C4-2B (cell line): ENCODE measurements around the gene WNT1.
A peak's percentile ranks its signal among the peaks of the same experiment; 100 is the strongest.

ENCODE experiments used
- H3K27ac ChIP-seq: fragments of 450-650 bp; 2 replicates; pipeline ENCODE4 v1.5.1; 2017
- ZFX ChIP-seq: fragments of 450-650 bp; IDR thresholded peaks from 2 replicates; pipeline ENCODE4 v1.6.1; 2017
- TF ChIP-seq, protein P1 (sequence below): fragments of 450-650 bp; conservative IDR thresholded peaks from 2 replicates; pipeline ENCODE4 v1.5.1; 2017; ENCODE audit warnings: mild to moderate bottlenecking

Gene WNT1

DNA sequence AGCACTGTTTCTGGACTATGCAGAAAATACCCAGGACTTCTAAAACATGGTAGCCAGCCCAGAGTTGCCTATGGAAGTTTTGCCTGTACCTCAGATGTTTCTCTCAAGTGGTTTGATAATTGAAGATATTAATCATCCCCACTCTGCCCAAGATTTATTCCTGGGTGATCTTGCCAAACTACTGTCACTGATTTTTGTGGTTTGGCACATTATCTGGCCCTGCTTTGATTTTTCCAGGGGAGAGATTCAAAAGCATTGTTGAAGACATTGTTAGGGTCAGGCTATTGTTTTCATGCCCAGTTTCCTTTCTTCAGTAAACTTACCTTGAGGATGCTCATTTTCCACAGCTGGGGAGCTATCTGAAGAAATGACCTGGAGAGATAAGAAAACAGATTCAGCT, 34.6 kb downstream of the WNT1 start:
- TF ChIP-seq ZFX: no peak
- TF ChIP-seq, protein P1, sequence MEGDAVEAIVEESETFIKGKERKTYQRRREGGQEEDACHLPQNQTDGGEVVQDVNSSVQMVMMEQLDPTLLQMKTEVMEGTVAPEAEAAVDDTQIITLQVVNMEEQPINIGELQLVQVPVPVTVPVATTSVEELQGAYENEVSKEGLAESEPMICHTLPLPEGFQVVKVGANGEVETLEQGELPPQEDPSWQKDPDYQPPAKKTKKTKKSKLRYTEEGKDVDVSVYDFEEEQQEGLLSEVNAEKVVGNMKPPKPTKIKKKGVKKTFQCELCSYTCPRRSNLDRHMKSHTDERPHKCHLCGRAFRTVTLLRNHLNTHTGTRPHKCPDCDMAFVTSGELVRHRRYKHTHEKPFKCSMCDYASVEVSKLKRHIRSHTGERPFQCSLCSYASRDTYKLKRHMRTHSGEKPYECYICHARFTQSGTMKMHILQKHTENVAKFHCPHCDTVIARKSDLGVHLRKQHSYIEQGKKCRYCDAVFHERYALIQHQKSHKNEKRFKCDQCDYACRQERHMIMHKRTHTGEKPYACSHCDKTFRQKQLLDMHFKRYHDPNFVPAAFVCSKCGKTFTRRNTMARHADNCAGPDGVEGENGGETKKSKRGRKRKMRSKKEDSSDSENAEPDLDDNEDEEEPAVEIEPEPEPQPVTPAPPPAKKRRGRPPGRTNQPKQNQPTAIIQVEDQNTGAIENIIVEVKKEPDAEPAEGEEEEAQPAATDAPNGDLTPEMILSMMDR: no peak
- H3K27ac ChIP-seq: no peak overlapping the region

DNA sequence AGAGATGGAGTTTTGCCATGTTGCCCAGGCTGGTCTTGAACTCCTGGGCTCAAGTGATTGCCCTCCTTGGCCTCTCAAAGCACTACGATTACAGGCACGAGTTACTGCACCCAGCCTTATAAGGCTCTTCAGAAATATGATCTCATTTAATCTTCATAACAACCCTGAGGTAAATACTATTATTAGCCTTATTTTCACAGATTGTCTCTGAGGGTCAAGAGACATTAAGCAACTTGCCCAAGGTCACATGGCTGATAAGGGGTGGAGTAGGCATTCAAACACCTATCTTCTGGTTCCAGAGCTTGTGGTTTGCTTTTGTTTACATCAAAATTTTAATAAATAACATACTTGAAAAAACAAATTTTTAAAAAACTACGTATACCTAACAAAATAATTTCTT, 35.3 kb downstream of the WNT1 start:
- no peak overlapping the region for H3K27ac ChIP-seq

DNA sequence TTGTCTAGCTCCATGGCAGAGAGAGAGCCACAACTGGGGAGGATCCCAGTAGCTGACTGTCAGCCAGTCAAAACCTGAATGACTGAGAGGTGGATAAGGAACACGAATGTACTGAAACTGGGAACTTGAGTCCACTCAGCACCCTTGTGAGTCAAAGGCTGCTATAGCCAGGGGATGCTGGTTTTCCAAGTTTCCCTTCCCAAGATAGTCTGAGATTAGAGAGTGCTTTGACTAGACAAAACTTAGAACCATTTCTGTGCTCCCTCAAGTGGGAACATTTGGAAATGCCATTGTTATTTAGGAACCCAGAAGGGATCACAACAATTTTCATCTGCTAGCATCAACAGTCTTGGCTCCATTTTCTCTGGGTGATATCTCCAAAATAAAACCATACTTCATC, 36.4 kb downstream of the WNT1 start:
- no peak overlapping the region for H3K27ac ChIP-seq
- TF ChIP-seq ZFX: no peak
- TF ChIP-seq, protein P1: no peak; the same call in 1 of the 2 replicates

More for the DNA sequence above, 35.3 kb downstream of the WNT1 start:
- no peak for TF ChIP-seq ZFX
- TF ChIP-seq, protein P1: no peak

DNA sequence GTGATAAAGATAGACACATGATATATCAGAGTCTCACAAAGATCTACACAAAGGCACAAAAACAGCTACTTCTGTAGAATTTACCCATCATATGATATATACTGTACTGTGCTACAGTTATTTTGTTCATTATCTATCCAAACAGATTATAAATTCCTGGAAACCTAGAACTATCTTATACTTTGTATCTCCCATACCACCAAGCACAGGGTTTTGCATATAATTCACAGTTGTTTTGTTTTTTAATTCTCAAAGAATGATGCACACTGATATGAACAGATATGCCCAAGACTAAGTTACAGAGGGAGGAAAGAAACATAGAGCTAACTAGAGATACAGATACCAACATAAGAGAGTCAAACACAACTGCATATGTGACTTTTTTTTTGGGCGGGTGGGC, 37.1 kb downstream of the WNT1 start:
- TF ChIP-seq, protein P1: no peak
- no peak for TF ChIP-seq ZFX
- no peak overlapping the region for H3K27ac ChIP-seq

DNA sequence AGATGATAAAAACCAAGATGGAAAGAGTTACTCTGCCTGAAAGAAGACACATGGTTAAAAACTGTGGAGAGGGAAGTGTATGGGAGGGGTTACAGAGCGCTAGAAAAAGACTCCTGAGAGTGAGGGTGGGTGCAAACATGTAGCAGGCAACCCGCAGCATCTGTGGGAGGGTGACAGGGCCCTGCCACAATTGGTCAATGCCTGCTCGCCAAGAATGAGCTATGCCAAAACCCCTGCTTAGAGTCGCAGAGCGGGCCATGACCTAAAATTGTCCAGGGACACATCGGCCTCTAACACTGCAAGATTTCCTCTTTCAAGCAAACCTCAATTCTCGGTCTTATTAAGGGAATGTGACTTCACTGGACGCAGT, 39.8 kb downstream of the WNT1 start:
- peak overlapping the region; percentile 86 for H3K27ac ChIP-seq
- TF ChIP-seq ZFX: no peak
- TF ChIP-seq, protein P1: no peak

DNA sequence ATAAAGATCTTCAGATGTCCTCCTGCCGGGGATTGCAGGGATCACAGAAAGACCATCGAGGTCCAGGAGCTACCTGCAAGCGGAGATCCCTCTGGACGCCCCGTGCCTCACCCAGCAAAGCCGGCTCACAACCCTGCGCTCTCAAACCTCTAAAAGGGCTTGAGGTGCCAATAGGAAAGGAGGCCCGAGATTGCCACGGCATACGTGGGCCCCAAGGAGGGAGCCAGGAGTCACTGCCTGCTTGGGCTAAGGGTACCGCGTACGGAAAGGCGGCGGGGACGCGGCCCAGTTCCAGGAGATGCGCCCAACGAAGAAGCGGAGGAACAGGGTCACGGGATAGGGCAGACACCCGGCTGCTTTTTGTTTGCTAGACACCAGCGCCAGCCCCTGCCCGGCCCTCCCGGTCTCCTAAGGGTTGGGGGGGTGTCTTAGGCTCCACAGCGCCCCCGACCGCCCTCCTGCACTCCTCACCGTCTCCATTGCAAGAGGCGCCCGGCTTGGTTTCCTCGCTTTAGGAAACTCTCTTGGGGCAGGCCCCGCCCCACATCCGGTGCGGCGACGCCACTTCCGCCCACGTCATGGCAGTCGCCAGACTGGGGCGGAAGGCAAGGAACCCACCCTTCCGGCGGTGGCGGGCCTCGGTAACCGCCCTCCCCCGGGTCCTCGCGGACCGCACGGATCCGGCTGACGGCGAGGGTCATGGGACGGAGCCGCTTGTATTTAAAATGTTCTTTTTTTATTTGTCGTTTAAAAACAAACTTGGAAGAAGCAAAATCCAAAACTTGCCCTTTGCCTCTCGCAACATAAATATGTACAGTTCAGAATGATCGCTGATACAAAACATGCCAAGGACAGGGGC, 40.4 kb downstream of the WNT1 start, which contains the start of gene PRKAG1:
Gene PRKAG1 (minus strand): TSS at position 516 of the 859 bp plus-strand sequence. CDS start 36 bp downstream, at position 480.
- TF ChIP-seq ZFX: peak; percentile 74
- TF ChIP-seq, protein P1: peak; percentile 72
- peak within 1 kb of the TSS; percentile 86 for H3K27ac ChIP-seq

DNA sequence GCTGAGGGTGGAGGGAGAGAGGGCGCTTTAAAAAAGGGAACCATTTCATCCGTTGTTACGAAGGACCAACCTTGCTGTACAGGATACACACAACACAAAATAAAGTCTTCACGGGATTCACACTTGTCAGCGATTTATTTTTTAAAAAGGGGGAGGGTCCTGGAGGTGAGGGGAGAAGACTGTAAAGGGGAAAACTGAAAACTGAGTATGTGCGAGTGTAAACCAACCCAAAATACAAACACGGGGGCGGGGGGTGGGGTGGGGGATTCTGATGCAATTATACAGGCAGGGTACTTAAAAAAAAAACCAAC, 41.0 kb downstream of the WNT1 start:
- TF ChIP-seq, protein P1: no peak
- TF ChIP-seq ZFX: no peak
- peak overlapping the region; percentile 86 for H3K27ac ChIP-seq
